ENCODE results near the gene BPIFA3. TPM values are rescaled to one million over a fixed set of nuclear protein-coding genes. Genes with fewer than 3 reads are reported as not detected.
"Not testable (repeated sequence)": the region's sequence is repeated elsewhere in the genome, so short reads cannot be mapped to it uniquely, and the experiment has no call there.

The BPIFA3 gene
- total RNA-seq, 5 donors from 2014 or later (not counting 1 experiment from before 2014, with no cell fraction given): not detected

DNA sequence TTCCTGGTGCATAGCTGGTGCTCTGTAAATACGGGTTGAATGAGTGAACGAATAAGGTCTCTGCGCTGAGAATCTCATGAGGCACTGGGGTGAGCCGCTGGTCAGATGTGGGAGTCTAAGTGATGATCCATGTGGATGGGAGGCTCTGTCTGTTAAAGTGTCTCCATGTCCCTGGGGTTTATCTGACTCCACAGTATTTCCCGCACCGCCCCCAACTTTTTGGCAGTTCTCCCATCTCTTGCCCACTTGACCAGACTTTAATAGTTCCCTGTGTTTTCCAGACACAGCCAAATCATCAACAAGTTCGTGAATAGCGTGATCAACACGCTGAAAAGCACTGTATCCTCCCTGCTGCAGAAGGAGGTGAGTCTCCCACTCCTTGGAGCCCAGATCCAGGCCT is 39.3 kb upstream of the BPIFA3 start:
- H3K9me3 ChIP-seq: no peaks in the 10 kb centered on the region
- H3K27me3 ChIP-seq (replicated peaks in 1 of 2; ENCODE audit: control insufficient read depth in 2 of 2, extremely low read depth in 1 of 2, insufficient read depth in 2 of 2, low read length in 1 of 2): peaks cover 0 to 3% of the 10 kb centered on the region in 2 experiments
- ATAC-seq (replicated peaks in 1 of 4) (no peak), DNase-seq (no peak)
- Mint-ChIP-seq H3K4me3 (no peak overlapping the region), H3K4me1 (no peaks in the 10 kb centered on the region), H3K27ac (no peak overlapping the region), H3K9me3 (no peaks in the 10 kb centered on the region), H3K27me3 (no peaks in the 10 kb centered on the region), H3K36me3 (no peaks in the 10 kb centered on the region)
- ChIA-PET CTCF (interaction anchor here in 1 of 2 donors (0.6 kb wide), 1 partner anchor 273 kb away, joined by 6 read pairs; no protein-coding TSS in a partner anchor), POLR2A (no interaction called here)
- H3K27ac ChIP-seq (ENCODE audit: low read length): no peak overlapping the region
- 88% methylated on average over 4 of the region's 9 CpGs for WGBS (ENCODE audit: insufficient coverage)
- no peaks in the 10 kb centered on the region for H3K4me1 ChIP-seq (ENCODE audit: control insufficient read depth in 1 of 2, extremely low read depth in 1 of 2, insufficient read depth in 2 of 2, low read length in 2 of 2)
- no peaks in the 10 kb centered on the region for H3K36me3 ChIP-seq (ENCODE audit: control insufficient read depth in 2 of 2, extremely low read depth in 1 of 2, insufficient read depth in 1 of 2, low read length in 1 of 2)
- H3K4me3 ChIP-seq (ENCODE audit: control insufficient read depth in 1 of 2, extremely low read depth in 1 of 2, low read length in 1 of 2): no peak overlapping the region

GRCh38 chr20:33178726-33179125 is 38.4 kb upstream of the BPIFA3 start:
- H3K36me3 Mint-ChIP-seq: no peaks in the 10 kb centered on the region
- Histone ChIP-seq H3K4me3 (ENCODE audit: control insufficient read depth in 1 of 2, extremely low read depth in 1 of 2, low read length in 1 of 2) (no peak overlapping the region), H3K36me3 (ENCODE audit: control insufficient read depth in 2 of 2, extremely low read depth in 1 of 2, insufficient read depth in 1 of 2, low read length in 1 of 2) (no peaks in the 10 kb centered on the region), H3K27ac (ENCODE audit: low read length) (no peak overlapping the region), H3K4me1 (ENCODE audit: control insufficient read depth in 1 of 2, extremely low read depth in 1 of 2, insufficient read depth in 2 of 2, low read length in 2 of 2) (no peaks in the 10 kb centered on the region), H3K9me3 (no peaks in the 10 kb centered on the region), H3K27me3 (replicated peaks in 1 of 2; ENCODE audit: control insufficient read depth in 2 of 2, extremely low read depth in 1 of 2, insufficient read depth in 2 of 2, low read length in 1 of 2) (peaks cover 0 to 6% of the 10 kb centered on the region in 2 experiments)
- H3K4me3 Mint-ChIP-seq: no peak overlapping the region
- ChIA-PET POLR2A (no interaction called here), CTCF (no interaction called here)
- no peak overlapping the region for H3K27ac Mint-ChIP-seq
- ATAC-seq (replicated peaks in 1 of 4): no peak
- WGBS (ENCODE audit: insufficient coverage): 93% methylated on average over 4 of the region's 6 CpGs
- no peaks in the 10 kb centered on the region for H3K4me1 Mint-ChIP-seq
- H3K9me3 Mint-ChIP-seq: peaks cover 0 to 6% (median 3%) of the 10 kb centered on the region in 3 donors
- DNase-seq: no peak
- H3K27me3 Mint-ChIP-seq: no peaks in the 10 kb centered on the region

DNA sequence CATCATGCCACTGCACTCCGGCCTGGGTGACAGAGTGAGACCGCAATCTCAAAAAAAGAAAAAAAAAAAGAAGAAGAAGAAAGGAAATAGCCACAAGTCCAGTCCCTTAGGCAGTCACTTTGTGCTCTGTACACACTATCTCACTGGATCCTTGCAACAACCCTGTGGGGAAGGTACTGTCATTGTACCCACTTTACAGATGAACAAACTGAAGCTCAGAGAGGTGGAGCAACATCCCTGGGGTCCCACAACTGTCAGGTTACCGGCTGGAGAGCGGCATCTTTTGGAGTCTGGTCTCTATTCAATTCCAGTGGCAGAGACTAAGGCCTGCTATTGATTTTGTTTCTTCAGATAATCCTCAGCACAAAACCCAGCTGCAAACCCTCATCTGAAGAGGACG is 37.0 kb upstream of the BPIFA3 start:
- peaks cover 0 to 6% (median 3%) of the 10 kb centered on the region in 3 donors for H3K9me3 Mint-ChIP-seq

GRCh38 chr20:33181482-33182093 is 35.6 kb upstream of the BPIFA3 start:
- Mint-ChIP-seq H3K27me3 (no peaks in the 10 kb centered on the region), H3K4me3 (no peak overlapping the region), H3K4me1 (no peaks in the 10 kb centered on the region), H3K27ac (no peak overlapping the region), H3K9me3 (peaks cover 0 to 6% (median 3%) of the 10 kb centered on the region in 3 donors), H3K36me3 (no peaks in the 10 kb centered on the region)
- Histone ChIP-seq H3K4me1 (ENCODE audit: control insufficient read depth in 1 of 2, extremely low read depth in 1 of 2, insufficient read depth in 2 of 2, low read length in 2 of 2) (no peaks in the 10 kb centered on the region), H3K27me3 (replicated peaks in 1 of 2; ENCODE audit: control insufficient read depth in 2 of 2, extremely low read depth in 1 of 2, insufficient read depth in 2 of 2, low read length in 1 of 2) (peaks cover 0 to 6% of the 10 kb centered on the region in 2 experiments), H3K27ac (ENCODE audit: low read length) (no peak overlapping the region), H3K9me3 (no peaks in the 10 kb centered on the region), H3K4me3 (ENCODE audit: control insufficient read depth in 1 of 2, extremely low read depth in 1 of 2, low read length in 1 of 2) (no peak overlapping the region), H3K36me3 (ENCODE audit: control insufficient read depth in 2 of 2, extremely low read depth in 1 of 2, insufficient read depth in 1 of 2, low read length in 1 of 2) (no peaks in the 10 kb centered on the region)
- POLR2A ChIA-PET: no interaction called here
- 67% methylated on average over 1 of the region's 1 CpG for WGBS (ENCODE audit: insufficient coverage)
- no peak for DNase-seq
- ATAC-seq (replicated peaks in 1 of 4): no peak
- CTCF ChIA-PET: no interaction called here

More for the DNA sequence above, 37.0 kb upstream of the BPIFA3 start:
- Mint-ChIP-seq H3K27me3 (no peaks in the 10 kb centered on the region), H3K27ac (no peak overlapping the region), H3K4me1 (no peaks in the 10 kb centered on the region), H3K36me3 (no peaks in the 10 kb centered on the region), H3K4me3 (no peak overlapping the region)
- Histone ChIP-seq H3K9me3 (no peaks in the 10 kb centered on the region), H3K4me1 (ENCODE audit: control insufficient read depth in 1 of 2, extremely low read depth in 1 of 2, insufficient read depth in 2 of 2, low read length in 2 of 2) (no peaks in the 10 kb centered on the region), H3K4me3 (ENCODE audit: control insufficient read depth in 1 of 2, extremely low read depth in 1 of 2, low read length in 1 of 2) (no peak overlapping the region), H3K36me3 (ENCODE audit: control insufficient read depth in 2 of 2, extremely low read depth in 1 of 2, insufficient read depth in 1 of 2, low read length in 1 of 2) (no peaks in the 10 kb centered on the region), H3K27ac (ENCODE audit: low read length) (no peak overlapping the region), H3K27me3 (replicated peaks in 1 of 2; ENCODE audit: control insufficient read depth in 2 of 2, extremely low read depth in 1 of 2, insufficient read depth in 2 of 2, low read length in 1 of 2) (peaks cover 0 to 6% of the 10 kb centered on the region in 2 experiments)
- 82% methylated on average over 2 of the region's 5 CpGs for WGBS (ENCODE audit: insufficient coverage)
- no peak for DNase-seq
- ChIA-PET CTCF (no interaction called here), POLR2A (no interaction called here)
- ATAC-seq (replicated peaks in 1 of 4): no peak

DNA sequence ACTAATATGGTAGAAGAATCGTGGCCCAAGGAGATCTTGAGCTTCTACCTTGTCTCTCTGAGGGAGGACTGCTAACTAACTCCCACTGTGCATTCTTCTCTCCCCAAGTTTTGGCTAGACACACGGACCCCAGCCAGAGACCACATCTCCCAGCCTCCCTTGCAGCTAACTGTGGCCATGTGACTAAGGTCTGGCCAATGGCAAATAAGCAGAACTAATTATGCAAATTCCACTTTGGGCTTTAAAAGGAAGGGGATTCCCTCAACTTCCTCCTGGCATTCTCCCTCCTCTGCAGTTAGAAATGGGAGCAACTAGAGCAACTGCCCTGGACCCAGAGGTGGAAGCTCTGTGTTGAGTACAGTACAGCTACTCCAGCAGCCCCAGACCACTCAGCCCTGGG is 33.8 kb upstream of the BPIFA3 start:
- Histone ChIP-seq H3K27ac (ENCODE audit: low read length) (no peak overlapping the region), H3K4me1 (ENCODE audit: control insufficient read depth in 1 of 2, extremely low read depth in 1 of 2, insufficient read depth in 2 of 2, low read length in 2 of 2) (no peaks in the 10 kb centered on the region), H3K4me3 (ENCODE audit: control insufficient read depth in 1 of 2, extremely low read depth in 1 of 2, low read length in 1 of 2) (no peak overlapping the region), H3K9me3 (no peaks in the 10 kb centered on the region), H3K27me3 (replicated peaks in 1 of 2; ENCODE audit: control insufficient read depth in 2 of 2, extremely low read depth in 1 of 2, insufficient read depth in 2 of 2, low read length in 1 of 2) (peaks cover 0 to 6% of the 10 kb centered on the region in 2 experiments), H3K36me3 (ENCODE audit: control insufficient read depth in 2 of 2, extremely low read depth in 1 of 2, insufficient read depth in 1 of 2, low read length in 1 of 2) (no peaks in the 10 kb centered on the region)
- WGBS (ENCODE audit: insufficient coverage): 43% methylated on average over 1 of the region's 2 CpGs
- Mint-ChIP-seq H3K27me3 (no peaks in the 10 kb centered on the region), H3K27ac (no peak overlapping the region), H3K4me1 (no peaks in the 10 kb centered on the region), H3K36me3 (no peaks in the 10 kb centered on the region), H3K9me3 (peaks cover 0 to 6% (median 3%) of the 10 kb centered on the region in 3 donors), H3K4me3 (no peak overlapping the region)
- POLR2A ChIA-PET: interaction anchor here in 1 of 2 donors (0.5 kb wide), 1 partner anchor 284 kb away, joined by 5 read pairs; no protein-coding TSS in a partner anchor
- DNase-seq: no peak
- ATAC-seq (replicated peaks in 1 of 4): no peak
- CTCF ChIA-PET: no interaction called here

DNA sequence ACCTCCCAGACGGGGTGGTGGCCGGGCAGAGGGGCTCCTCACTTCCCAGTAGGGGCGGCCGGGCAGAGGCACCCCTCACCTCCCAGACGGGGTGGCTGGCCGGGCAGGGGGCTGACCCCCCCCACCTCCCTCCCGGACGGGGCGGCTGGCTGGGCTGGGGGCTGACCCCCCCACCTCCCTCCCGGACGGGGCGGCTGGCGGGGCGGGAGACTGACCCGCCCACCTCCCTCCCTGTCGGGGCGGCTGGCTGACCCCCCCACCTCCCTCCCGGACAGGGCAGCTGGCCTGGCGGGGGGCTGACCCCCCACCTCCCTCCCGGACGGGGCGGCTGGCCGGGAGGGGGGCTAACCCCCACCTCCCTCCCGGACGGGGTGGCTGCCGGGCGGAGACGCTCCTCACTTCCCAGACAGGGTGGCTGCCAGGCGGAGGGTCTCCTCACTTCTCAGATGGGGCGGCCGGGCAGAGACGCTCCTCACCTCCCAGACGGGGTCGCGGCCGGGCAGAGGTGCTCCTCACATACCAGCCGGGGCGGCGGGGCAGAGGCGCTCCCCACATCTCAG is 32.0 kb upstream of the BPIFA3 start:
- H3K4me1 Mint-ChIP-seq; H3K36me3 ChIP-seq (ENCODE audit: control insufficient read depth in 2 of 2, extremely low read depth in 1 of 2, insufficient read depth in 1 of 2, low read length in 1 of 2); H3K27ac ChIP-seq (ENCODE audit: low read length); DNase-seq; H3K4me3 ChIP-seq (ENCODE audit: control insufficient read depth in 1 of 2, extremely low read depth in 1 of 2, low read length in 1 of 2); H3K4me3 Mint-ChIP-seq; H3K27me3 ChIP-seq (replicated peaks in 1 of 2; ENCODE audit: control insufficient read depth in 2 of 2, extremely low read depth in 1 of 2, insufficient read depth in 2 of 2, low read length in 1 of 2); ATAC-seq (replicated peaks in 1 of 4); H3K4me1 ChIP-seq (ENCODE audit: control insufficient read depth in 1 of 2, extremely low read depth in 1 of 2, insufficient read depth in 2 of 2, low read length in 2 of 2); H3K27me3 Mint-ChIP-seq; POLR2A ChIA-PET; H3K36me3 Mint-ChIP-seq; H3K9me3 Mint-ChIP-seq; H3K27ac Mint-ChIP-seq; CTCF ChIA-PET; H3K9me3 ChIP-seq: not testable (repeated sequence)
- 95% methylated on average over 4 of the region's 40 CpGs for WGBS (ENCODE audit: insufficient coverage)

Data from T-cell (primary cell).